ENCODE results near the gene BAZ2B. TPM values are rescaled to one million over a fixed set of nuclear protein-coding genes. Genes with fewer than 3 reads are reported as not detected.
A peak's percentile ranks its signal among the peaks of the same experiment; 100 is the strongest.

BAZ2B gene
- total RNA-seq, 1 donor from 2014 or later, result 101 TPM

- H2AFZ ChIP-seq (replicated peaks), result no peak overlapping the region
- Mint-ChIP-seq H3K27ac (peak overlapping the region; percentile 84), H3K9me3 (no peaks in the 10 kb centered on the region), H3K4me1 (peaks cover 9% of the 10 kb centered on the region), H3K36me3 (peaks cover 22% of the 10 kb centered on the region), H3K4me3 (no peak overlapping the region), H3K27me3 (ENCODE audit: insufficient read depth, low read depth) (no peaks in the 10 kb centered on the region)
- H3K9ac ChIP-seq, result no peak overlapping the region
- TF ChIP-seq CTCF (IDR thresholded peaks at IDR 0.05), result no peak
- TF ChIP-seq EZH2 (IDR thresholded peaks at IDR 0.05), result no peak
- no peak for TF ChIP-seq EZH2phosphoT487 (IDR thresholded peaks at IDR 0.05)
- no peak overlapping the region for H3K4me2 ChIP-seq
- peaks cover 5% of the 10 kb centered on the region for H4K20me1 ChIP-seq (ENCODE audit: low read depth)
- H3K79me2 ChIP-seq (ENCODE audit: low read depth), result peaks cover 8% of the 10 kb centered on the region
- no peak overlapping the region for H3K4me3 ChIP-seq
- no peaks in the 10 kb centered on the region for H3K27me3 ChIP-seq
- H3F3A ChIP-seq (ENCODE audit: low read depth), result no peaks in the 10 kb centered on the region
- no peaks in the 10 kb centered on the region for H3K36me3 ChIP-seq
- peaks cover 17% of the 10 kb centered on the region for H3K4me1 ChIP-seq
- no peaks in the 10 kb centered on the region for H3K9me3 ChIP-seq (ENCODE audit: low read depth)
- peak; percentile 20 for DNase-seq (ENCODE audit: low spot score)
- peak overlapping the region; percentile 39 for H3K27ac ChIP-seq
Measured at GRCh38 chr2:159449504-159450124, 166.7 kb downstream of the BAZ2B start.

- Mint-ChIP-seq H3K36me3 (peaks cover 33% of the 10 kb centered on the region), H3K4me1 (peaks cover 9% of the 10 kb centered on the region), H3K4me3 (no peak overlapping the region), H3K9me3 (no peaks in the 10 kb centered on the region), H3K27me3 (ENCODE audit: insufficient read depth, low read depth) (no peaks in the 10 kb centered on the region), H3K27ac (no peak overlapping the region)
- Histone ChIP-seq H3K4me1 (peaks cover 17% of the 10 kb centered on the region), H2AFZ (replicated peaks) (no peak overlapping the region), H3K36me3 (no peaks in the 10 kb centered on the region), H3K9me3 (ENCODE audit: low read depth) (no peaks in the 10 kb centered on the region), H3K27ac (no peak overlapping the region), H3K9ac (no peak overlapping the region), H3K4me3 (no peak overlapping the region), H4K20me1 (ENCODE audit: low read depth) (peaks cover 5% of the 10 kb centered on the region), H3F3A (ENCODE audit: low read depth) (no peaks in the 10 kb centered on the region), H3K4me2 (no peak overlapping the region), H3K27me3 (no peaks in the 10 kb centered on the region), H3K79me2 (ENCODE audit: low read depth) (peaks cover 8% of the 10 kb centered on the region)
- DNase-seq (ENCODE audit: low spot score), result no peak
- TF ChIP-seq EZH2phosphoT487 (IDR thresholded peaks at IDR 0.05) (no peak), CTCF (IDR thresholded peaks at IDR 0.05) (no peak), EZH2 (IDR thresholded peaks at IDR 0.05) (no peak)
Measured at GRCh38 chr2:159446817-159447216, 169.5 kb downstream of the BAZ2B start.

- H3K4me3 ChIP-seq, result no peak overlapping the region
- peaks cover 5% of the 10 kb centered on the region for H4K20me1 ChIP-seq (ENCODE audit: low read depth)
- Mint-ChIP-seq H3K9me3 (no peaks in the 10 kb centered on the region), H3K4me1 (peaks cover 9% of the 10 kb centered on the region), H3K4me3 (no peak overlapping the region), H3K27ac (no peak overlapping the region), H3K36me3 (peaks cover 35% of the 10 kb centered on the region), H3K27me3 (ENCODE audit: insufficient read depth, low read depth) (no peaks in the 10 kb centered on the region)
- H3K9ac ChIP-seq, result no peak overlapping the region
- H3K4me1 ChIP-seq, result peaks cover 17% of the 10 kb centered on the region
- no peaks in the 10 kb centered on the region for H3K27me3 ChIP-seq
- no peak overlapping the region for H3K27ac ChIP-seq
- peaks cover 8% of the 10 kb centered on the region for H3K79me2 ChIP-seq (ENCODE audit: low read depth)
- no peak for DNase-seq (ENCODE audit: low spot score)
- peaks cover under 1% of the 10 kb centered on the region for H3K36me3 ChIP-seq
- no peaks in the 10 kb centered on the region for H3K9me3 ChIP-seq (ENCODE audit: low read depth)
- no peak for TF ChIP-seq EZH2 (IDR thresholded peaks at IDR 0.05)
- no peak for TF ChIP-seq EZH2phosphoT487 (IDR thresholded peaks at IDR 0.05)
- TF ChIP-seq CTCF (IDR thresholded peaks at IDR 0.05), result no peak
- no peak overlapping the region for H2AFZ ChIP-seq (replicated peaks)
- no peaks in the 10 kb centered on the region for H3F3A ChIP-seq (ENCODE audit: low read depth)
- H3K4me2 ChIP-seq, result no peak overlapping the region
Measured at GRCh38 chr2:159446201-159446600, 170.1 kb downstream of the BAZ2B start.
